Esophagus (tissue), 2 donors: Measurements from ENCODE around the gene PITRM1. TPM values are rescaled to one million over a fixed set of nuclear protein-coding genes. Genes with fewer than 3 reads are reported as not detected.
A peak's percentile ranks its signal among the peaks of the same experiment; 100 is the strongest.

Experiments used
- H3K27ac ChIP-seq, 2 donors: one replicate each; pipeline ENCODE4 v1.5.1; 2013; ENCODE audit warnings: low read depth in 2 of 2, mild to moderate bottlenecking in 2 of 2, inconsistent platforms in 1 of 2, low read length in 1 of 2, moderate library complexity in 1 of 2
- H3K27me3 ChIP-seq, 2 donors: one replicate each; pipeline ENCODE4 v1.6.1; 2013; ENCODE audit warnings: low read length in 2 of 2, control low read depth in 1 of 2, mild to moderate bottlenecking in 1 of 2; ENCODE audit not compliant: insufficient read depth in 2 of 2, control insufficient read depth in 1 of 2
- H3K36me3 ChIP-seq, 2 donors: one replicate each; pipeline ENCODE4 v1.6.1; 2013; ENCODE audit warnings: low read length in 1 of 2; ENCODE audit not compliant: control insufficient read depth in 2 of 2, insufficient read depth in 2 of 2
- H3K4me1 ChIP-seq, 2 donors: one replicate each; pipeline ENCODE4 v1.6.1; 2013; ENCODE audit warnings: low read length in 1 of 2; ENCODE audit not compliant: control insufficient read depth in 2 of 2, insufficient read depth in 2 of 2
- H3K4me3 ChIP-seq, 2 donors: one replicate each; pipeline ENCODE4 v1.5.1; 2013; ENCODE audit warnings: low read length in 2 of 2, mild to moderate bottlenecking in 2 of 2, low read depth in 1 of 2, moderate library complexity in 1 of 2
- H3K9me3 ChIP-seq, 2 donors: one replicate each; pipeline ENCODE4 v1.6.1; 2013; ENCODE audit warnings: mild to moderate bottlenecking in 2 of 2, low read depth in 1 of 2, low read length in 1 of 2, moderate library complexity in 1 of 2; ENCODE audit not compliant: control insufficient read depth in 2 of 2, insufficient read depth in 1 of 2
- WGBS, 2 donors: extraction: QIAGEN DNeasy Blood & Tissue Kit; methylation state at CpG; one replicate each; pipeline ENCODE4 v1.1.7; 2013; 5-methylcytosine and 5-hydroxymethylcytosine counted together
- polyA plus RNA-seq, 2 donors: library from polyadenylated mRNA; stranded (reverse); fragments of 200-250 nt; gene quantifications; one replicate each; pipeline ENCODE4 v1.2.3, GENCODE V29; 2013
- donor health status: healthy with polysubstance abuse.
- donor health status: Bipolar disorder and iron deficiency.

Gene PITRM1
- polyA plus RNA-seq, 2 donors, result 41.8 to 53.0 TPM

DNA sequence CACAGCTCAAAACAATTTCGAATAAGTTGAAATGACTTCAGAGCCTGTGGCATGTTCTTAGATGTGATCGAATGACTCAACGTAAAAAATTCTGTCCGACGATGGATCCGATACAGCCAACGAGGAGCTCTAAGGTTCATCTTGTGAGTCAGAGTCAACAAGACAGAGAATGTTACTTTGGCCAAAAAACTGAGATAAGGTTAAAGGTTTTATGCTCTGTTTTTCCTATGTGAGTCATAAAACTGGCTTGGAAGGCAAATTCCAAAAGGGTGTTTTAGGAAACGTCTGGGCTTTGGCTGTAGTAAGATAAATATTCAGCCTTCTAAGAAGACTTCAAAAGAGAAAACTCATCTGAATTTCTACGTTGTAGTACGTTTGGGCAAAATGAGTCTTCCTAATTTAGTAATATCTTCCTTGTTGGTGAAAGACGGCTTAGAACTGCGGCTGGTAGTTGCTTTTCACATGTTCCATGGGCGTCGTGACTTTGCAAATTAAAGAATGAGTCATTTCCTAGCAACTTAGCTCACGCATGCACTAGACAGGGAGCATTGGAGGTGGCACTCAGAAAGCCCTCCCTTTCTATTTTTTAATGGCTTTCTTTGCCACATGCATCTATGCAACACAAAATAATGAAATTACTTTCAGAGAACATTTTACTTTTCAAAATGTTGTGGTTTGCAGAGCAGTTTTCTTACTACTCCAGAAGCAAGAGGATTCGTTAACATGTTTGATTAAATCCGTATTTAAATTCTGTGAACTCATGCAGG, 77.0 kb downstream of the PITRM1 start:
- Histone ChIP-seq H3K36me3 (peaks cover 0 to 3% of the 10 kb centered on the region in 2 donors), H3K4me1 (peaks cover 6 to 9% of the 10 kb centered on the region in 2 donors), H3K27ac (peak overlapping the region; percentile 62 to 82), H3K9me3 (no peaks in the 10 kb centered on the region), H3K27me3 (no peaks in the 10 kb centered on the region), H3K4me3 (no peak overlapping the region)
- WGBS, 2 donors, result 6 to 15% methylated on average over 17 of the region's 17 CpGs

DNA sequence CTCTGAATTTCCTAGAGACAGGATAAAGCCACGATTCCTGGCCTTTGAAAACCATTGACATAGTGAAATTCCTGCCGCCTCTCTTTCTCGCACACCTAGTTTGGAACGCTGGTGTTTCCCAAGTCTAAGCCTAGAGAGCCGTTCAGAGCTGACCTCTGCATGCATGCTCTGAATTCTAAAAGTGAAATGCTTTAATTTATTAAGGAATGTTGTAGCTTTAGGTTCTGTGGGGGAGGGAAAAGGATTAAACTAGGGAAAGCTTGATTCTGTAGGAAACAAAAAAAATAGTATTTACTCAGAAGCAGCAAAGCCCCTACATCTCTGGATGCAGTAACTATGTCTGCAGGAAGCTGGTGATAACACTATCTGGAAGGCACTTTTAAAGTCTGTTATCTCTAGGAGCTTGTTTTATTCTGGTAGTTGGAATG, 78.0 kb downstream of the PITRM1 start:
- H3K27me3 ChIP-seq, result no peaks in the 10 kb centered on the region
- no peak overlapping the region for H3K4me3 ChIP-seq
- peak overlapping the region in 1 of 2 donors; percentile 82 for H3K27ac ChIP-seq
- WGBS, 2 donors, result 69 to 78% methylated on average over 5 of the region's 5 CpGs
- H3K4me1 ChIP-seq, result peaks cover 9 to 14% of the 10 kb centered on the region in 2 donors
- H3K9me3 ChIP-seq, result no peaks in the 10 kb centered on the region
- no peaks in the 10 kb centered on the region for H3K36me3 ChIP-seq

- Histone ChIP-seq H3K27ac (peak overlapping the region; percentile 51 to 82), H3K4me1 (peaks cover 9 to 14% of the 10 kb centered on the region in 2 donors)
- 91 to 97% methylated on average over 5 of the region's 5 CpGs for WGBS, 2 donors
Observed at GRCh38 chr10:3093996-3094395, 78.6 kb downstream of the PITRM1 start.

GRCh38 chr10:3091921-3092320, 80.7 kb downstream of the PITRM1 start:
- H3K9me3 ChIP-seq, result no peaks in the 10 kb centered on the region
- H3K36me3 ChIP-seq, result no peaks in the 10 kb centered on the region
- no peak overlapping the region for H3K4me3 ChIP-seq
- H3K27me3 ChIP-seq, result no peaks in the 10 kb centered on the region
- WGBS, 2 donors, result 80 to 85% methylated on average over 5 of the region's 5 CpGs
- H3K4me1 ChIP-seq, result peaks cover 3 to 14% of the 10 kb centered on the region in 2 donors
- peak overlapping the region; percentile 65 to 84 for H3K27ac ChIP-seq

More at GRCh38 chr10:3093996-3094395, 78.6 kb downstream of the PITRM1 start:
- Histone ChIP-seq H3K9me3 (no peaks in the 10 kb centered on the region), H3K27me3 (no peaks in the 10 kb centered on the region), H3K36me3 (no peaks in the 10 kb centered on the region), H3K4me3 (no peak overlapping the region)

DNA sequence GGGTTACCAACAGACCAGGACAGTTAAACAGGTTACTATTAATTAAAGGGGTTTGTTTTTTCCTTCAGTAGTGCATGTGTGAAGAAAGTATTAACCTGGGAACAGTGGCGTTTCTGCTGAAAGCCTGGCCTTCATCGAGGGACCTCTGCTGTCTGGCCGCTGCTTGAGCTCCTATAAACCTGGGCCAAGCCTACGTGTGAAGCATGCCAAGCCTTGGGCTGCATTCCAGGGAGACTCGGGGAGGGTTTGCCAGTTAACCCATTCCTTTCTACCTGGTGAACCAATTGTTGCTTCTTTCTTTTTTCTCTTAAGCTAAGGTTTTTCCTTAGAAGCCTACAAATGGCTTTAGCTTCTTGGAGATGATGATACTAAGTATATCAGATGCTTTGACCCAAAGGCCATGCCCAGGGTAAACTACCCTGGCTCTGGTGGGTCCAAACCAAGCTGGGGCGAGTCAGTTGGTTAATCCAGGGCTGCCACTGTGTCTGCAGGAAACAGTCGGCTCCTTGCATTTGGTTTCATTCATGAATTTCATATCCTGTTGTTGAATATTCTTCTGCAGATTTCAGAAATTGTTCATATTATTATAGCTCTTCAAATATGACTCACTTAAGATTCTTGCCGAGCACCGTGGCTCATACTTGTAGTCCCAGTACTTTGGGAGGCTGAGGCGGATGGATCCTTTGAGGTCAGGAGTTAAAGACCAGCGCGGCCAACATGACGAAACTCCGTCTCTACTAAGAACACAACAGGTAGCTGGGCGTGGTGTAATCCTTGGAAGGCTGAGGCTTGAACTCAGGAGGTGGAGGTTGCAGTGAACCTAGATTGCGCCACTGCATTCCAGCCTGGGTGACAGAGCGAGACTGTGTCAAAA, 81.4 kb downstream of the PITRM1 start:
- Histone ChIP-seq H3K27ac (peak overlapping the region; percentile 90 to 93), H3K4me1 (peaks cover 3 to 10% of the 10 kb centered on the region in 2 donors), H3K4me3 (no peak overlapping the region), H3K36me3 (peaks cover 0 to 2% of the 10 kb centered on the region in 2 donors), H3K27me3 (no peaks in the 10 kb centered on the region), H3K9me3 (no peaks in the 10 kb centered on the region)
- WGBS, 2 donors, result 29 to 35% methylated on average over 17 of the region's 17 CpGs

- H3K4me3 ChIP-seq, result no peak overlapping the region
- H3K27ac ChIP-seq, result peak overlapping the region; percentile 52 to 90
- WGBS, 2 donors, result 80 to 91% methylated on average over 12 of the region's 12 CpGs
- H3K36me3 ChIP-seq, result peaks cover 0 to 2% of the 10 kb centered on the region in 2 donors
- H3K4me1 ChIP-seq, result peaks cover 3 to 8% of the 10 kb centered on the region in 2 donors
- no peaks in the 10 kb centered on the region for H3K27me3 ChIP-seq
- no peaks in the 10 kb centered on the region for H3K9me3 ChIP-seq
Observed at GRCh38 chr10:3090388-3090787, 82.2 kb downstream of the PITRM1 start.

Other genes with a start within 250 kb of the PITRM1 start
- gene PFKP, start 105.2 kb downstream of the PITRM1 start, polyA plus RNA-seq, result 10 to 100 TPM; 43.9 to 66.9 TPM